Trophoblast cell (in vitro differentiated cells and primary cell): ENCODE data around the gene LEPROT.
A peak's percentile ranks its signal among the peaks of the same experiment; 100 is the strongest.

Experiments
- DNase-seq, 2 donors: peaks; one replicate each; pipeline ENCODE4 v3.0.0-alpha.2; 2016
- H2AFZ ChIP-seq: 2 replicates; pipeline ENCODE4 v1.6.1; 2013; ENCODE audit warnings: low read length, moderate library complexity, mild to moderate bottlenecking; ENCODE audit not compliant: insufficient read depth, poor library complexity
- H2AK5ac ChIP-seq: 2 replicates; pipeline ENCODE4 v1.6.1; 2013; ENCODE audit warnings: mild to moderate bottlenecking, low read length
- H2BK120ac ChIP-seq: 2 replicates; pipeline ENCODE4 v1.6.1; 2013; ENCODE audit warnings: low read length, mild to moderate bottlenecking, moderate library complexity; ENCODE audit not compliant: insufficient read depth, poor library complexity
- H2BK12ac ChIP-seq: 2 replicates; pipeline ENCODE4 v1.6.1; 2013; ENCODE audit warnings: mild to moderate bottlenecking, low read length, moderate library complexity
- H2BK5ac ChIP-seq: 2 replicates; pipeline ENCODE4 v1.6.1; 2013; ENCODE audit warnings: low read length, low read depth, moderate library complexity, mild to moderate bottlenecking; ENCODE audit not compliant: poor library complexity
- H3K14ac ChIP-seq: 2 replicates; pipeline ENCODE4 v1.6.1; 2013; ENCODE audit warnings: mild to moderate bottlenecking, low read length
- H3K18ac ChIP-seq: 2 replicates; pipeline ENCODE4 v1.6.1; 2013; ENCODE audit warnings: mild to moderate bottlenecking, low read length
- H3K23ac ChIP-seq: 2 replicates; pipeline ENCODE4 v1.6.1; 2013; ENCODE audit warnings: low read length
- H3K27ac ChIP-seq: 2 replicates; pipeline ENCODE4 v1.5.1; 2013; ENCODE audit warnings: low read depth, mild to moderate bottlenecking, inconsistent platforms, low read length, moderate library complexity
- H3K27me3 ChIP-seq: 2 replicates; pipeline ENCODE4 v1.6.1; 2013; ENCODE audit warnings: inconsistent platforms, mild to moderate bottlenecking, low read length, moderate library complexity; ENCODE audit not compliant: insufficient read depth
- H3K36me3 ChIP-seq, 2 experiments: 1 replicate in 1 of 2; 2 replicates in 1 of 2; pipeline ENCODE4 v1.6.1; 2013; ENCODE audit warnings: low read length in 2 of 2, mild to moderate bottlenecking in 2 of 2, moderate library complexity in 1 of 2; ENCODE audit not compliant: insufficient read depth in 2 of 2, control insufficient read depth in 1 of 2
- H3K4ac ChIP-seq: 2 replicates; pipeline ENCODE4 v1.6.1; 2013; ENCODE audit warnings: low read depth, mild to moderate bottlenecking, low read length, moderate library complexity
- H3K4me1 ChIP-seq, 2 experiments: 1 replicate in 1 of 2; 2 replicates in 1 of 2; pipeline ENCODE4 v1.6.1; 2013; ENCODE audit warnings: low read length in 2 of 2, mild to moderate bottlenecking in 2 of 2, moderate library complexity in 1 of 2; ENCODE audit not compliant: insufficient read depth in 2 of 2, control insufficient read depth in 1 of 2
- H3K4me2 ChIP-seq: 2 replicates; pipeline ENCODE4 v1.6.1; 2013; ENCODE audit warnings: inconsistent platforms, mild to moderate bottlenecking, low read length, moderate library complexity
- H3K4me3 ChIP-seq: 2 replicates; pipeline ENCODE4 v1.5.1; 2013; ENCODE audit warnings: mild to moderate bottlenecking, low read depth, low read length, inconsistent platforms
- H3K79me1 ChIP-seq: one replicate; pipeline ENCODE4 v1.6.1; 2013; ENCODE audit warnings: low read length
- H3K79me2 ChIP-seq: 2 replicates; pipeline ENCODE4 v1.6.1; 2013; ENCODE audit warnings: low read length, mild to moderate bottlenecking; ENCODE audit not compliant: control insufficient read depth, insufficient read depth, poor library complexity
- H3K9ac ChIP-seq: 2 replicates; pipeline ENCODE4 v1.6.1; 2013; ENCODE audit warnings: mild to moderate bottlenecking, low read length
- H3K9me3 ChIP-seq: 2 replicates; pipeline ENCODE4 v1.6.1; 2013; ENCODE audit warnings: low read depth, mild to moderate bottlenecking, control low read depth, inconsistent platforms, low read length; ENCODE audit not compliant: insufficient read depth
- H4K12ac ChIP-seq: 2 replicates; pipeline ENCODE4 v1.6.1; 2013; ENCODE audit warnings: low read depth, mild to moderate bottlenecking, low read length, moderate library complexity
- H4K8ac ChIP-seq: 2 replicates; pipeline ENCODE4 v1.6.1; 2013; ENCODE audit warnings: low read depth, mild to moderate bottlenecking, low read length, moderate library complexity
- H4K91ac ChIP-seq: one replicate; pipeline ENCODE4 v1.6.1; 2013; ENCODE audit warnings: low read depth, mild to moderate bottlenecking, low read length, moderate library complexity
- WGBS: extraction: QIAGEN DNeasy Blood & Tissue Kit; methylation state at CpG from one replicate; pipeline ENCODE4 v1.1.7; 2013; ENCODE audit warnings: missing lambda C conversion rate; ENCODE audit not compliant: insufficient read length, insufficient coverage; ENCODE audit errors: extremely low coverage; 5-methylcytosine and 5-hydroxymethylcytosine counted together

Gene LEPROT

GRCh38 chr1:65395887-65396612, 24.4 kb upstream of the LEPROT start:
- no peak overlapping the region for H2BK12ac ChIP-seq
- H3K79me1 ChIP-seq, result no peaks in the 10 kb centered on the region
- no peak overlapping the region for H3K18ac ChIP-seq
- no peak overlapping the region for H2AFZ ChIP-seq
- no peak overlapping the region for H4K8ac ChIP-seq
- no peak overlapping the region for H2BK120ac ChIP-seq
- H4K91ac ChIP-seq, result no peak overlapping the region
- H3K9me3 ChIP-seq, result peaks cover 3% of the 10 kb centered on the region
- no peak overlapping the region for H2BK5ac ChIP-seq
- H2AK5ac ChIP-seq, result no peak overlapping the region
- no peak overlapping the region for H3K4ac ChIP-seq
- no peak overlapping the region for H4K12ac ChIP-seq
- H3K27ac ChIP-seq, result no peak overlapping the region
- H3K36me3 ChIP-seq, result peaks cover 5 to 10% of the 10 kb centered on the region in 2 experiments
- H3K14ac ChIP-seq, result no peak overlapping the region
- no peak overlapping the region for H3K4me3 ChIP-seq
- no CpG with 5 or more reads among the region's 3 CpGs for WGBS
- no peak overlapping the region for H3K9ac ChIP-seq
- H3K4me1 ChIP-seq, result peaks cover 0 to 3% of the 10 kb centered on the region in 2 experiments
- H3K79me2 ChIP-seq, result no peaks in the 10 kb centered on the region
- DNase-seq, result peak; percentile 60 to 93
- H3K23ac ChIP-seq, result no peak overlapping the region
- H3K27me3 ChIP-seq, result no peaks in the 10 kb centered on the region
- no peak overlapping the region for H3K4me2 ChIP-seq

GRCh38 chr1:65398083-65398482, 22.4 kb upstream of the LEPROT start:
- no CpG with 5 or more reads among the region's 1 CpG for WGBS
- Histone ChIP-seq H3K36me3 (peaks cover 2 to 8% of the 10 kb centered on the region in 2 experiments), H3K9ac (no peak overlapping the region), H4K8ac (no peak overlapping the region), H3K9me3 (no peaks in the 10 kb centered on the region), H3K27me3 (no peaks in the 10 kb centered on the region), H2BK120ac (no peak overlapping the region), H3K23ac (no peak overlapping the region), H3K4me1 (peaks cover 0 to 3% of the 10 kb centered on the region in 2 experiments), H2BK5ac (no peak overlapping the region), H3K4me3 (no peak overlapping the region), H3K4ac (no peak overlapping the region), H4K91ac (no peak overlapping the region), H3K4me2 (no peak overlapping the region), H3K14ac (no peak overlapping the region), H4K12ac (no peak overlapping the region), H3K79me1 (no peaks in the 10 kb centered on the region), H3K79me2 (no peaks in the 10 kb centered on the region), H3K27ac (no peak overlapping the region), H3K18ac (no peak overlapping the region), H2AFZ (no peak overlapping the region), H2BK12ac (no peak overlapping the region), H2AK5ac (no peak overlapping the region)
- no peak for DNase-seq

- Histone ChIP-seq H2BK120ac (no peak overlapping the region), H3K27me3 (no peaks in the 10 kb centered on the region), H3K4me2 (no peak overlapping the region), H3K9me3 (no peaks in the 10 kb centered on the region), H2BK5ac (no peak overlapping the region), H3K9ac (no peak overlapping the region), H4K8ac (no peak overlapping the region), H3K18ac (no peak overlapping the region), H3K4me1 (peaks cover 0 to 3% of the 10 kb centered on the region in 2 experiments), H3K14ac (no peak overlapping the region), H2AK5ac (no peak overlapping the region), H4K91ac (no peak overlapping the region), H4K12ac (no peak overlapping the region), H3K79me2 (no peaks in the 10 kb centered on the region), H3K4ac (no peak overlapping the region), H2AFZ (no peak overlapping the region), H3K36me3 (peaks cover 4 to 6% of the 10 kb centered on the region in 2 experiments), H3K27ac (no peak overlapping the region), H3K4me3 (no peak overlapping the region), H3K23ac (no peak overlapping the region), H3K79me1 (no peaks in the 10 kb centered on the region), H2BK12ac (no peak overlapping the region)
- WGBS, result no CpG with 5 or more reads among the region's 1 CpG
- DNase-seq, result no peak
Observed at GRCh38 chr1:65399003-65399402, 21.5 kb upstream of the LEPROT start.

GRCh38 chr1:65401612-65402011, 18.9 kb upstream of the LEPROT start:
- no peak overlapping the region for H3K9ac ChIP-seq
- no peaks in the 10 kb centered on the region for H3K9me3 ChIP-seq
- peaks cover 6 to 8% of the 10 kb centered on the region in 2 experiments for H3K36me3 ChIP-seq
- H4K8ac ChIP-seq, result no peak overlapping the region
- no peaks in the 10 kb centered on the region for H3K4me1 ChIP-seq
- no peak overlapping the region for H3K14ac ChIP-seq
- no peak overlapping the region for H2AFZ ChIP-seq
- H4K12ac ChIP-seq, result no peak overlapping the region
- WGBS, result no CpG with 5 or more reads among the region's 3 CpGs
- H3K27me3 ChIP-seq, result no peaks in the 10 kb centered on the region
- H3K23ac ChIP-seq, result no peak overlapping the region
- no peak overlapping the region for H2BK120ac ChIP-seq
- no peak for DNase-seq
- H2AK5ac ChIP-seq, result no peak overlapping the region
- no peak overlapping the region for H3K4me2 ChIP-seq
- H2BK5ac ChIP-seq, result no peak overlapping the region
- no peak overlapping the region for H2BK12ac ChIP-seq
- H3K79me2 ChIP-seq, result no peaks in the 10 kb centered on the region
- no peak overlapping the region for H4K91ac ChIP-seq
- H3K18ac ChIP-seq, result no peak overlapping the region
- no peak overlapping the region for H3K4ac ChIP-seq
- no peak overlapping the region for H3K4me3 ChIP-seq
- H3K27ac ChIP-seq, result no peak overlapping the region
- no peaks in the 10 kb centered on the region for H3K79me1 ChIP-seq
